BLaER1 treated with 17β-estradiol and CSF1 and Interleukin-3, amounts not matched to agents 10 nM and 100 nM (cell line): ENCODE results near the gene GPR34.

Experiments
- H3K27ac ChIP-seq, 11 experiments: shearing (Covaris generic); formaldehyde crosslinking; 2 replicates each; pipeline ENCODE4 v1.8.1; 2022
- H3K27me3 ChIP-seq, 11 experiments: shearing (Covaris generic); formaldehyde crosslinking; 2 replicates each; pipeline ENCODE4 v1.8.1; 2022
- H3K36me3 ChIP-seq, 11 experiments: shearing (Covaris generic); formaldehyde crosslinking; 2 replicates each; pipeline ENCODE4 v1.8.1; 2022
- H3K4me1 ChIP-seq, 10 experiments: shearing (Covaris generic); formaldehyde crosslinking; 2 replicates each; pipeline ENCODE4 v1.8.1; 2022
- H3K4me2 ChIP-seq, 11 experiments: shearing (Covaris generic); formaldehyde crosslinking; 2 replicates each; pipeline ENCODE4 v1.8.1; 2022
- H3K4me3 ChIP-seq, 10 experiments: shearing (Covaris generic); formaldehyde crosslinking; 2 replicates each; pipeline ENCODE4 v1.8.1; 2022
- H3K9ac ChIP-seq, 11 experiments: shearing (Covaris generic); formaldehyde crosslinking; 2 replicates each; pipeline ENCODE4 v1.8.1; 2022
- H3K9me3 ChIP-seq, 11 experiments: shearing (Covaris generic); formaldehyde crosslinking; replicated peaks in 1 of 11; 2 replicates each; pipeline ENCODE4 v1.8.1; 2022
- H4K20me1 ChIP-seq, 11 experiments: shearing (Covaris generic); formaldehyde crosslinking; 2 replicates each; pipeline ENCODE4 v1.8.1; 2022
- Cebpa-rat ChIP-seq, 11 experiments: shearing (Covaris generic); IDR thresholded peaks; 2 replicates each; pipeline ENCODE4 v1.8.1; 2022

Gene GPR34

GRCh38 chrX:41720125-41720779 is 31.5 kb downstream of the GPR34 start:
- Histone ChIP-seq H4K20me1 (peaks cover 0 to 4% (median 0%) of the 10 kb centered on the region in 11 experiments; a peak in 2 of 22 replicates), H3K4me3 (no peak overlapping the region), H3K27ac (peak overlapping the region in 7 of 11 experiments; percentile 8 to 43 (median 15); a peak in 3 of 22 replicates), H3K36me3 (peaks cover 0 to 23% (median 8%) of the 10 kb centered on the region in 11 experiments; a peak in 9 of 22 replicates), H3K4me2 (peak overlapping the region; percentile 15 to 72 (median 55)), H3K4me1 (peaks cover 18 to 35% (median 25%) of the 10 kb centered on the region in 10 experiments), H3K27me3 (peaks cover 92 to 100% (median 100%) of the 10 kb centered on the region in 11 experiments), H3K9ac (no peak overlapping the region), H3K9me3 (peaks cover 31 to 66% (median 36%) of the 10 kb centered on the region in 11 experiments)
- no peak for TF ChIP-seq Cebpa-rat (IDR thresholded peaks at IDR 0.05)

- H3K27ac ChIP-seq, result no peak overlapping the region
- H3K36me3 ChIP-seq, result peaks cover 0 to 23% (median 8%) of the 10 kb centered on the region in 11 experiments; a peak in 9 of 22 replicates
- H3K4me1 ChIP-seq, result peaks cover 18 to 35% (median 25%) of the 10 kb centered on the region in 10 experiments
- no peak for TF ChIP-seq Cebpa-rat (IDR thresholded peaks at IDR 0.05)
- H4K20me1 ChIP-seq, result peaks cover 0 to 4% (median 0%) of the 10 kb centered on the region in 11 experiments; a peak in 2 of 22 replicates
- H3K9me3 ChIP-seq, result peaks cover 30 to 53% (median 32%) of the 10 kb centered on the region in 11 experiments
- peaks cover 94 to 100% (median 100%) of the 10 kb centered on the region in 11 experiments for H3K27me3 ChIP-seq
- H3K9ac ChIP-seq, result no peak overlapping the region
- no peak overlapping the region for H3K4me2 ChIP-seq
- no peak overlapping the region for H3K4me3 ChIP-seq
Measured at GRCh38 chrX:41721590-41721989, 32.8 kb downstream of the GPR34 start.

GRCh38 chrX:41722214-41722613 is 33.4 kb downstream of the GPR34 start:
- peaks cover 24 to 46% (median 26%) of the 10 kb centered on the region in 11 experiments for H3K9me3 ChIP-seq
- peaks cover 94 to 100% (median 100%) of the 10 kb centered on the region in 11 experiments for H3K27me3 ChIP-seq
- peaks cover 0 to 4% (median 0%) of the 10 kb centered on the region in 11 experiments; a peak in 2 of 22 replicates for H4K20me1 ChIP-seq
- no peak for TF ChIP-seq Cebpa-rat (IDR thresholded peaks at IDR 0.05)
- H3K4me1 ChIP-seq, result peaks cover 18 to 35% (median 25%) of the 10 kb centered on the region in 10 experiments
- H3K27ac ChIP-seq, result no peak overlapping the region
- H3K36me3 ChIP-seq, result peaks cover 0 to 20% (median 8%) of the 10 kb centered on the region in 11 experiments; a peak in 9 of 22 replicates
- H3K4me3 ChIP-seq, result no peak overlapping the region
- 0 out of 22 replicates have a peak overlapping the region, but pooled peaks of 1 of the 11 experiments have one; percentile 64 for H3K4me2 ChIP-seq
- H3K9ac ChIP-seq, result no peak overlapping the region

GRCh38 chrX:41722816-41723618 is 34.2 kb downstream of the GPR34 start:
- Histone ChIP-seq H3K36me3 (peaks cover 0 to 12% (median 8%) of the 10 kb centered on the region in 11 experiments; a peak in 9 of 22 replicates), H3K4me2 (peak overlapping the region in 9 of 11 experiments; percentile 13 to 64 (median 33); a peak in 15 of 22 replicates), H3K27me3 (peaks cover 94 to 100% (median 100%) of the 10 kb centered on the region in 11 experiments), H3K9ac (no peak overlapping the region), H3K4me1 (peaks cover 18 to 35% (median 25%) of the 10 kb centered on the region in 10 experiments), H3K27ac (no peak overlapping the region), H3K4me3 (no peak overlapping the region), H4K20me1 (peaks cover 0 to 4% (median 0%) of the 10 kb centered on the region in 11 experiments; a peak in 2 of 22 replicates), H3K9me3 (peaks cover 16 to 38% (median 18%) of the 10 kb centered on the region in 11 experiments)
- no peak for TF ChIP-seq Cebpa-rat (IDR thresholded peaks at IDR 0.05)

GRCh38 chrX:41723826-41724225 is 35.1 kb downstream of the GPR34 start, which contains the start of gene GPR82:
GPR82 (plus strand) TSS chrX:41724181; CDS start chrX:41727027, 2,846 bp downstream.
- no peak within 1 kb of the TSS for H3K9ac ChIP-seq

GRCh38 chrX:41728125-41728524 is 39.4 kb downstream of the GPR34 start:
- H3K4me3 ChIP-seq, result no peak overlapping the region
- H3K4me2 ChIP-seq, result no peak overlapping the region

More at GRCh38 chrX:41723826-41724225, 35.1 kb downstream of the GPR34 start, which contains the start of gene GPR82:
- Histone ChIP-seq H3K27ac (no peak within 1 kb of the TSS), H3K9me3 (peaks cover 8 to 30% (median 10%) of the 10 kb centered on the region in 11 experiments), H3K36me3 (peaks cover 0 to 7% (median 5%) of the 10 kb centered on the region in 11 experiments; a peak in 8 of 22 replicates), H3K27me3 (peaks cover 94 to 100% (median 100%) of the 10 kb centered on the region in 11 experiments), H4K20me1 (peaks cover 0 to 4% (median 0%) of the 10 kb centered on the region in 11 experiments; a peak in 2 of 22 replicates), H3K4me1 (peaks cover 18 to 35% (median 25%) of the 10 kb centered on the region in 10 experiments), H3K4me2 (peak within 1 kb of the TSS in 9 of 11 experiments; percentile 13 to 64 (median 33); a peak in 15 of 22 replicates), H3K4me3 (peak within 1 kb of the TSS in 1 of 10 experiments; percentile 8; a peak in 1 of 20 replicates)
- no peak for TF ChIP-seq Cebpa-rat (IDR thresholded peaks at IDR 0.05)

DNA sequence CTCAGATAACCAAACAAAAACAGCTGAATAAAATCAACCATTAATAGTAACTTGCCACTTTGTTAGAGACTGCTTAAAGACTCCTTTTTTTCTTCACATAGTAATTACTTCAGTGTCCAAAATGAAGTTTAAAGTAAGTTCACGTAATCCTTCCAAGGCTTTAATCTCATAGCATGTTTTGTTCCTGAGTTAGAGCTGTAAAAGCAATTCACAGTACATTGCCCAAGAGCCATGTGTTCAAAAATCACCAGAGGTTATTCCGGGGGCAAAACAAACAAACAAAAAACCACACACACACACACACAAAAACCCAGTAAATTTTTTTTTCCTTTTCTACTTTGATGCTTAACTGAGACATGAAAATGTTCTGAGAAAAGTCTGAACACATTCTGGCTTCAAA is 41.3 kb downstream of the GPR34 start:
- H3K4me2 ChIP-seq, result no peak overlapping the region
- no peaks in the 10 kb centered on the region for H3K36me3 ChIP-seq
- peaks cover 0 to 12% (median 0%) of the 10 kb centered on the region in 11 experiments; a peak in 3 of 22 replicates for H4K20me1 ChIP-seq
- H3K9ac ChIP-seq, result no peak overlapping the region
- H3K27ac ChIP-seq, result no peak overlapping the region
- H3K27me3 ChIP-seq, result peaks cover 78 to 97% (median 91%) of the 10 kb centered on the region in 11 experiments
- TF ChIP-seq Cebpa-rat (IDR thresholded peaks at IDR 0.05), result no peak
- no peak overlapping the region for H3K4me3 ChIP-seq
- H3K4me1 ChIP-seq, result peaks cover 7 to 12% (median 10%) of the 10 kb centered on the region in 10 experiments; a peak in 17 of 20 replicates
- no peaks in the 10 kb centered on the region for H3K9me3 ChIP-seq

More at GRCh38 chrX:41728125-41728524, 39.4 kb downstream of the GPR34 start:
- Histone ChIP-seq H3K27me3 (peaks cover 86 to 98% (median 95%) of the 10 kb centered on the region in 11 experiments), H4K20me1 (peaks cover 0 to 15% (median 0%) of the 10 kb centered on the region in 11 experiments; a peak in 2 of 22 replicates), H3K9ac (no peak overlapping the region), H3K27ac (no peak overlapping the region), H3K9me3 (no peaks in the 10 kb centered on the region), H3K36me3 (no peaks in the 10 kb centered on the region), H3K4me1 (peaks cover 8 to 16% (median 12%) of the 10 kb centered on the region in 10 experiments; a peak in 17 of 20 replicates)
- TF ChIP-seq Cebpa-rat (IDR thresholded peaks at IDR 0.05), result no peak

GRCh38 chrX:41732260-41732659 is 43.5 kb downstream of the GPR34 start:
- Histone ChIP-seq H3K4me2 (0 out of 22 replicates have a peak overlapping the region, but pooled peaks of 1 of the 11 experiments have one; percentile 15), H4K20me1 (peaks cover 0 to 19% (median 0%) of the 10 kb centered on the region in 11 experiments; a peak in 4 of 22 replicates), H3K27ac (no peak overlapping the region), H3K36me3 (no peaks in the 10 kb centered on the region), H3K9me3 (no peaks in the 10 kb centered on the region), H3K4me1 (peaks cover 7 to 15% (median 11%) of the 10 kb centered on the region in 10 experiments; a peak in 17 of 20 replicates), H3K27me3 (peaks cover 78 to 97% (median 91%) of the 10 kb centered on the region in 11 experiments), H3K9ac (no peak overlapping the region), H3K4me3 (no peak overlapping the region)
- TF ChIP-seq Cebpa-rat (IDR thresholded peaks at IDR 0.05), result no peak
